HuH-7 (cell line): ENCODE data around the gene PIH1D1.

Source experiments
- DNase-seq: peaks from one replicate; pipeline ENCODE4 v3.0.0; 2011; ENCODE audit warnings: low spot score

PIH1D1 gene

GRCh38 chr19:49419173-49419572, 32.4 kb downstream of the PIH1D1 start:
- no peak for DNase-seq

GRCh38 chr19:49418511-49418910, 33.1 kb downstream of the PIH1D1 start:
- DNase-seq, result no peak

DNA sequence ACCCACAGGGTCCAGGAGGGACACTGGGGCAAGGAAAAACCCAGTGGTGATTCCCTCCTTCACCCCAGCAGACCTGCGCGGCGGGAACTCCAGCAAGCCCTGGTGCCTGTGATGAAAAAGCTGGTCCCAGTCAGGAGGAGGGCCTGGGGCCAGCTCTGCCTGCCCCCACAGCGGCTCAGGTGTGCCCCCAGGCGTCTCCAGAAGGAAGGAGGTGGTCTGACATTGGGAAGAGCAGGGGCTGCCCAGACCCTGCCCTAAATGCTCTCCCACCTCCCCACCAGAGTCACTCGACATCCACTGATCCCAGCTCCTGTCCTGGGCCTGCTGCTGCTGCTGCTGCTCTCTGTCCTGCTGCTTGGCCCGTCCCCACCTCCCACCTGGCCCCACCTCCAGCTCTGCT, 34.5 kb downstream of the PIH1D1 start:
- no peak for DNase-seq

DNA sequence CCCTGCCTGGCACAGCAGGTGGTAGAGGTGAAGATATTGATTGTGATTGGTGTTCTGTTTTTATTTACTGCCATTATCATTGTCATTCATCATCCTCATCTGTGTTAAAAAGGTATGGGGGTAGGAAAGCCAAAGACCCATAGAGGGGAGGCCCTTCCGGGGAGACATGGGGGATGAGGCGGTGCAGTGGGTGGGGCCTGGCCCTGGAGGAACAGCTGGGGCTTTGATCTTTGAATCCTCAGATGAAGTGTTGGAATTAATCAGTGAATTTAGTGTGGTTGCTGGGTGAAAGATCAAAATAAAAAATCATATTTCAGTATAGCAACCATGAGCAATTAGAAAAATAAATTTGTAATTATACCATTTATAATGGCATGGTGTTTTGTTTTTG, 35.8 kb downstream of the PIH1D1 start:
- no peak for DNase-seq

- DNase-seq, result no peak
These were observed 36.4 kb downstream of the PIH1D1 start for GRCh38 chr19:49415102-49415809.

DNA sequence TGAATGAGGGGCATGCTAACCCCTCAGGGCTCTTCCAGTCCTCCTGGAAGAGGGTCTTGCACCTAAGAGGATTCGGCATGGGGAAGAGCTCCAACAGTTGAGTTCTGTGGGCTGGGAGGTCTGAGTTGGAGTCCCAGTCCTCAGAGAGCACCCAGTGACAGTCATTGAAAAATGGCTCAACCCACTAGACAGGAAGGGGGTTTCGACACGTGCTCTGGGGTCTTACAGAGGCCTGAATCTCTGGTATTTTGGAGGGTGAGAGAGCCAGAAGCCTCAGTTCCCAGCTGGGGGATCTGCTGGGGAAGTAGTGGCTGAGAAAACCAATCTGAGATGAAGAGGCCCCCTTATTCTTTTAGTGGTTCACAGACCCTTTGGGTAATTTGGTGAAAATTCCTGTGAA, 37.4 kb downstream of the PIH1D1 start:
- no peak for DNase-seq

GRCh38 chr19:49413348-49413747, 38.3 kb downstream of the PIH1D1 start:
- DNase-seq, result no peak

DNA sequence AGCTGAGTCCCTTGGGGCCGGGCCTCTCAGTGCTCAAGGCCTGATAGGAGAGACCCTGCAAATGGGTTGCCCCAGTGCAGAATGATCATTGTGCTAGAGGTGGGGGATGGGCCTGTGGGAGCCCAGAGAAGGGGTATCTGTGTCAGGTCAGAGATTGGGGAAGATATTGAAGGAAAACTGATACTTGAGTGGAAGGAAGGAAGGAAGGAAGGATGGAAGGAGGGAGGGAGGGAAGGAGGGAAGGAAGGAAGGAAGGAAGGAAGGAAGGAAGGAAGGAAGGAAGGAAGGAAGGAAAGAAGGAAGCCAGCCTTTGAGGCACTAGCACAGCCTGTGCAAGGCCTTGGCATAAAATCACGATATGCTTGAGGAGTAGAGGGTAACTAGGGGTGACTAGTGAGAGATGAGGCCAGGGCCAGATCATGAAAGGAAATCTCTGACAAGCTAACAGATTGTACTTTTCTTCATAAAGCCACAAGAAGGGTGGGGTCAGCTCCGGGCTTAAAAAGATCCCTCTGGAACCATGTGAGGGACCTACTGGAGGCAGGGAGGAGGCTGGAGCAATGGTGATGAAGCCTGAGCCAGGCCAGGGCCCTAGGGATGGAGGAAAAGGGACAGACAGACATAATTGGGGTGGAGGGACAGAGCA, 39.8 kb downstream of the PIH1D1 start:
- DNase-seq, result no peak

DNA sequence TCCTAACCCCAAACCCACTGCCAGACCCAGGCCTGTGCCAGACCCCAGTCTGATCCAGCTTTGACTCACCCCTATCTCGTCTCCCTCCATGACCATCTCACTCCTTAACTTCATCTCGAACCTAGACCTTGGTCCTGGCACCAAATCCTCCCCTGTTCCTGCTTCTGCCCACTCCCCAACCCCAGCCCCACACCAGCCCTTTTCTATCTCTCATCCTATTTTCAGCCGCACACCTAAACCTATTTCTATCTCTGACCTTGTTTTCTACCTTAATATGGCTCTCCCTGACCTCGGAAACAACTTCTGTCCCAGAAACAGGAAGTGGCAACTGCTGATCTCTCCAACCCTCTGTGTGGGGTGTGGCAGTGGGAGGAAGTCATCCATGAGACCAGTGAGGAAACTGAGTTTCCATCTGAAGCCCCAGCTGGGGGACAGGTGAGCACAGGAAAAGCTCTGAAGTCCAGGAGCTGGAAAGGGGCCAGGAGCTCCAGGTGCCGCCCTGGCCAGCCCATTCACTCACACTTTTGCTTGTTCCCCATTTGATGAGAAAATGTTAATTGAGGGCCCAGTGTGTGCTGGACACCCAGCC, 42.1 kb downstream of the PIH1D1 start:
- DNase-seq, result no peak

DNA sequence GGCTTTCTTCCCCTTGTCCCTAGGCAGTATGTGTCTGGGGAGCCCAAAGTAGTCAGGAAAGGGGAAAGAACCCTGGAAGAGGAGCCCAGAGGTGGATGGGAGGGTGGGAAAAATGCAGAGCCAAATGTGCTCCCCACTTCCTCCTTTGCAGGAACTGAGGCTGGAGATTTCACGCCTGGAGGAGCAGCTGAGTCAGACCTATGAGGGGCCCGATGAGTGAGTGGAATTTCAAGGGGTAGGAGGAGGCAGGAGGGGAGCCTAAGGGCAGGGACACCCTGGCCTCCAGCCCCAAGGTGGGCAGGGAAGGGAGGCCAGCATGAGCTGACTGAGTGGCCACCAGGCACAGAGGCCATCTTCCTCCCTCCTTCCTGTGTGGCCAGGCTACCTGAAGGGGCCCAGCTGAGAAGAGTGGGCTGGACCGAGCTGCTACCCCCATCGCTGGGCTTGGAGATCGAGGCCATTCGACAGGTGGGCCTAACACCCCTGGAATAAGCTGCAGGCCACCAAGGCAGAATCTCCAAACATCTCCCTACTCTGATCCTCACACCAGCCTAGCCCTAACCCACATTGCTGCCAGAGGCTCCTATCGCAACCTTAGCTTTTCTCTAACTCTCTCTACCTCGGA, 42.7 kb downstream of the PIH1D1 start:
- no peak for DNase-seq

- DNase-seq, result no peak
These were observed 44.1 kb downstream of the PIH1D1 start for GRCh38 chr19:49407482-49408015.

- no peak for DNase-seq
These were observed 44.5 kb downstream of the PIH1D1 start for GRCh38 chr19:49407079-49407478.

GRCh38 chr19:49403404-49404187, 48.0 kb downstream of the PIH1D1 start:
- no peak for DNase-seq

DNA sequence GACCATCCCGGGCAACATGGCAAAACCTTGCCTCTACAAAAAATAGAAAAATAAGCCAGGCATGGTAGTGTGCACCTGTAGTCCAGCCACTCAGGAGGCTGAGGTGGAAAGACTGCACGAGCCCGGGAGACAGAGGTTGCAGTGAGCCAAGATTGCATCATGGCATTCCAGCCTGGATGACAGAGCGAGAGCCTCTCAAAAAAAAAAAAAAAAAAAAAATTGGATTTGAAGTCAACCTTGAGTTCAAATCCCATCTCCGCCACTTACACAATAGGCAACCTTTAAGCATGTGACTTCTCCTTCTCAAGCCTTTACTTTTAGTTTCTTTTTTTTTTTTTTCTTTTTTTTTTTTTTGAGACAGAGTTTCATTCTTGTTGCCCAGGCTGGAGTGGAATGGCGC, 51.6 kb downstream of the PIH1D1 start:
- DNase-seq, result no peak

- DNase-seq, result no peak
These were observed 52.7 kb downstream of the PIH1D1 start for GRCh38 chr19:49398931-49399330.

DNA sequence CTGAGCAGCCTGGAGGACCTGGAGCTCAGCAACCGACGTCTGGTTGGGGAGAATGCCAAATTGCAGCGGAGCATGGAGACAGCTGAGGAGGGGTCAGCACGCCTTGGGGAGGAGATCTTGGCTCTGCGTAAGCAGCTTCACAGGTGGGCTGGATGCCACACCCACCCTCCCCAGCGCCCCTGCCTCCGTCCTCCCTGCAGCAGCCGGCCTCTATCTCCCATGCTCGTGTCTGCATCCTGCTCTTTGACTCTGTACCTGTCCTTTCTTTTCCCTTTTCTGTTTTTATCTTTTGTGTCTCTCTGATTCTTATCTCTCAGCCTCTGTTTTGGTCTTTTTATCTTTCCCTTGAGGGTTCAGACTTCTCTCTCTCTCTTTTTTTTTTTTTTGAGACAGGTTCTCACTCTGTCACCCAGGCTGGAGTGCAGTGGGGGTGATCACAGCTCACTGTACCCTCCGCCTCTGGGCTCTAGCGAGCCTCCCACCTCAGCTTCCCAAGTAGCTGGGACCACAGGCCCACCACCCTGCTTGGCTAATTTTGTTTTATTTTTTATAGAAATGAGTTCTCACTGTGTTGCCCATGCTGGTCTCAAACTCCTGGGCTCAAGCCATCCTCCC, 53.5 kb downstream of the PIH1D1 start:
- DNase-seq, result no peak

GRCh38 chr19:49396738-49397505, 54.7 kb downstream of the PIH1D1 start:
- no peak for DNase-seq
